Mucosa of rectum (tissue), 2 donors: ENCODE measurements around the gene SLC13A3.

Source experiments
- H3K27ac ChIP-seq, 2 donors: one replicate each; pipeline ENCODE4 v1.7.0; 2013; ENCODE audit warnings: inconsistent platforms in 2 of 2, low read depth in 2 of 2, low read length in 2 of 2
- H3K27me3 ChIP-seq, 2 donors: one replicate each; pipeline ENCODE4 v1.7.0; 2013; ENCODE audit warnings: low read length in 2 of 2; ENCODE audit not compliant: control insufficient read depth in 2 of 2, insufficient read depth in 2 of 2
- H3K36me3 ChIP-seq, 2 donors: one replicate each; pipeline ENCODE4 v1.7.0; 2013; ENCODE audit warnings: low read length in 2 of 2; ENCODE audit not compliant: control insufficient read depth in 2 of 2, insufficient read depth in 2 of 2
- H3K4me1 ChIP-seq, 2 donors: one replicate each; pipeline ENCODE4 v1.7.0; 2013; ENCODE audit warnings: low read length in 2 of 2, mild to moderate bottlenecking in 1 of 2; ENCODE audit not compliant: control insufficient read depth in 2 of 2, insufficient read depth in 2 of 2
- H3K4me3 ChIP-seq, 2 donors: one replicate each; pipeline ENCODE4 v1.7.0; 2013; ENCODE audit warnings: low read length in 2 of 2
- H3K9ac ChIP-seq, 2 donors: one replicate each; pipeline ENCODE4 v1.7.0; 2013; ENCODE audit warnings: low read length in 2 of 2, low read depth in 1 of 2, mild to moderate bottlenecking in 1 of 2
- H3K9me3 ChIP-seq, 2 donors: one replicate each; pipeline ENCODE4 v1.7.0; 2013; ENCODE audit warnings: low read length in 2 of 2; ENCODE audit not compliant: control insufficient read depth in 2 of 2
- donor health status: healthy.
- donor health status: Normal muscosa, but diverticular disease.

Gene SLC13A3

GRCh38 chr20:46595933-46596332 lies 55.3 kb downstream of the SLC13A3 start:
- no peak overlapping the region for H3K9ac ChIP-seq
- peaks cover 0 to 2% of the 10 kb centered on the region in 2 donors for H3K27me3 ChIP-seq
- H3K4me1 ChIP-seq: no peaks in the 10 kb centered on the region
- no peaks in the 10 kb centered on the region for H3K9me3 ChIP-seq
- no peaks in the 10 kb centered on the region for H3K36me3 ChIP-seq
- H3K4me3 ChIP-seq: no peak overlapping the region
- no peak overlapping the region for H3K27ac ChIP-seq

- H3K9me3 ChIP-seq: no peaks in the 10 kb centered on the region
These were observed 56.5 kb downstream of the SLC13A3 start for GRCh38 chr20:46594725-46595124.

GRCh38 chr20:46592580-46593362 lies 58.5 kb downstream of the SLC13A3 start:
- Histone ChIP-seq H3K4me1 (no peaks in the 10 kb centered on the region), H3K36me3 (no peaks in the 10 kb centered on the region), H3K9me3 (no peaks in the 10 kb centered on the region), H3K27me3 (peaks cover 0 to 2% of the 10 kb centered on the region in 2 donors), H3K9ac (no peak overlapping the region), H3K27ac (no peak overlapping the region), H3K4me3 (no peak overlapping the region)

More at GRCh38 chr20:46594725-46595124, 56.5 kb downstream of the SLC13A3 start:
- Histone ChIP-seq H3K9ac (no peak overlapping the region), H3K27me3 (peaks cover 0 to 2% of the 10 kb centered on the region in 2 donors), H3K36me3 (no peaks in the 10 kb centered on the region), H3K4me1 (no peaks in the 10 kb centered on the region), H3K4me3 (no peak overlapping the region), H3K27ac (no peak overlapping the region)

GRCh38 chr20:46590443-46590842 lies 60.8 kb downstream of the SLC13A3 start:
- no peak overlapping the region for H3K9ac ChIP-seq

GRCh38 chr20:46588532-46589511 lies 62.4 kb downstream of the SLC13A3 start:
- Histone ChIP-seq H3K9ac (no peak overlapping the region), H3K27me3 (no peaks in the 10 kb centered on the region), H3K4me1 (no peaks in the 10 kb centered on the region), H3K9me3 (no peaks in the 10 kb centered on the region), H3K36me3 (no peaks in the 10 kb centered on the region), H3K27ac (no peak overlapping the region), H3K4me3 (no peak overlapping the region)

More at GRCh38 chr20:46590443-46590842, 60.8 kb downstream of the SLC13A3 start:
- Histone ChIP-seq H3K4me1 (no peaks in the 10 kb centered on the region), H3K27me3 (peaks cover 0 to 2% of the 10 kb centered on the region in 2 donors), H3K4me3 (no peak overlapping the region), H3K36me3 (no peaks in the 10 kb centered on the region), H3K9me3 (no peaks in the 10 kb centered on the region), H3K27ac (no peak overlapping the region)

GRCh38 chr20:46587986-46588385 lies 63.3 kb downstream of the SLC13A3 start:
- no peaks in the 10 kb centered on the region for H3K36me3 ChIP-seq
- no peaks in the 10 kb centered on the region for H3K9me3 ChIP-seq
- no peak overlapping the region for H3K4me3 ChIP-seq
- H3K27ac ChIP-seq: no peak overlapping the region
- H3K27me3 ChIP-seq: peaks cover 0 to 2% of the 10 kb centered on the region in 2 donors
- H3K4me1 ChIP-seq: no peaks in the 10 kb centered on the region
- H3K9ac ChIP-seq: no peak overlapping the region

- Histone ChIP-seq H3K27ac (no peak overlapping the region), H3K27me3 (peaks cover 0 to 2% of the 10 kb centered on the region in 2 donors), H3K36me3 (no peaks in the 10 kb centered on the region), H3K9ac (no peak overlapping the region), H3K9me3 (no peaks in the 10 kb centered on the region), H3K4me1 (no peaks in the 10 kb centered on the region), H3K4me3 (no peak overlapping the region)
These were observed 64.5 kb downstream of the SLC13A3 start for GRCh38 chr20:46586724-46587123.

- no peaks in the 10 kb centered on the region for H3K9me3 ChIP-seq
- H3K9ac ChIP-seq: no peak overlapping the region
- H3K27ac ChIP-seq: no peak overlapping the region
These were observed 66.8 kb downstream of the SLC13A3 start for GRCh38 chr20:46584508-46584907.

GRCh38 chr20:46583411-46584214 lies 67.6 kb downstream of the SLC13A3 start:
- peaks cover 0 to 2% of the 10 kb centered on the region in 2 donors for H3K27me3 ChIP-seq
- H3K4me3 ChIP-seq: no peak overlapping the region
- H3K36me3 ChIP-seq: no peaks in the 10 kb centered on the region
- H3K9me3 ChIP-seq: no peaks in the 10 kb centered on the region
- H3K27ac ChIP-seq: no peak overlapping the region
- H3K4me1 ChIP-seq: no peaks in the 10 kb centered on the region
- H3K9ac ChIP-seq: no peak overlapping the region

More at GRCh38 chr20:46584508-46584907, 66.8 kb downstream of the SLC13A3 start:
- Histone ChIP-seq H3K4me1 (no peaks in the 10 kb centered on the region), H3K27me3 (peaks cover 0 to 2% of the 10 kb centered on the region in 2 donors), H3K4me3 (no peak overlapping the region), H3K36me3 (no peaks in the 10 kb centered on the region)
